HG03097 (cell line): ENCODE data around the gene PPARG.
"Not testable (repeated sequence)": the region's sequence is repeated elsewhere in the genome, so short reads cannot be mapped to it uniquely, and the experiment has no call there.

Source experiments
- ATAC-seq: cut with Tn5 transposase; IDR thresholded peaks from one replicate; pipeline ENCODE4 v1.9.1; 2021; ENCODE audit not compliant: unreplicated experiment, low FRiP score

Gene PPARG

GRCh38 chr3:12472796-12473195, 183.9 kb downstream of the PPARG start:
- no peak for ATAC-seq

GRCh38 chr3:12473511-12473910, 184.6 kb downstream of the PPARG start:
- ATAC-seq: no peak

GRCh38 chr3:12476238-12476897, 187.5 kb downstream of the PPARG start:
- no peak for ATAC-seq

GRCh38 chr3:12477256-12477655, 188.4 kb downstream of the PPARG start:
- ATAC-seq: no peak

DNA sequence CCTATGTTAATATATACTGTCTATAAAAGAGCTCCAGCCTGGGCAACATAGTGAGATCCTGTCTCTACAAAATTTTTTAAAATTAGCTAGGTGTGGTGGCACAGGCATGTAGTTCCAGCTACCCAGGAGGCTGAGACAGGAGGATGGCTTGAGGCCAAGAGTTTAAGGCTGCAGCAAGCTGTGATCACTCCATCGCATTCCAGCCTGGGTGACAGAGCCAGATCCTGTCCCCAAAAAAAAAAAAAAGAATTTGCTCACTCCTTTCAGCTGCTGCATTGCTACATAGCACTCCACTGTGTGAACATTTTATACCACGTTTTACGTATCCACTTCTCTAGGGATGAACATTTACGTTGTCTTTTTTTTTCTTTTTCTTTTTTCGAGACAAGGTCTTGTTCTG, 189.5 kb downstream of the PPARG start:
- no peak for ATAC-seq

DNA sequence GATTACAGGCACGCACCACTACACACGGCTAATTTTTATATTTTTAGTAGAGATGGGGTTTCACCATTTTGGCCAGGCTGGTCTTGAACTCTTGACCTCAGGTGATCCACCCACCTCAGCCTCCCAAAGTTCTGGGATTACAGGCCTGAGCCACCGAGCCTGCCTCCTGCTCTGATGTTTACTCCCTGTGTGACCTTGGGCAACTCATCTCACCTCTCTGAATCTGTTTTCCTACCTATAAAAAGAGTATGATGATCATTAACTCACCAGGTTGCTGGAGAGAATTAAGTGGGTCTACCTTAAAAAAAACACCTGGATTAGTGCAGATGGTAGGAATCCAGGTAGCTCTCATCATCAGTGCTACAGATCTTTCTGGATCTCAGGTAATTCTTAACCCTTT, 190.3 kb downstream of the PPARG start:
- not testable (repeated sequence) for ATAC-seq

- no peak for ATAC-seq
These were observed 191.1 kb downstream of the PPARG start for GRCh38 chr3:12479919-12480427.

- ATAC-seq: no peak
These were observed 194.5 kb downstream of the PPARG start for GRCh38 chr3:12483410-12483809.

DNA sequence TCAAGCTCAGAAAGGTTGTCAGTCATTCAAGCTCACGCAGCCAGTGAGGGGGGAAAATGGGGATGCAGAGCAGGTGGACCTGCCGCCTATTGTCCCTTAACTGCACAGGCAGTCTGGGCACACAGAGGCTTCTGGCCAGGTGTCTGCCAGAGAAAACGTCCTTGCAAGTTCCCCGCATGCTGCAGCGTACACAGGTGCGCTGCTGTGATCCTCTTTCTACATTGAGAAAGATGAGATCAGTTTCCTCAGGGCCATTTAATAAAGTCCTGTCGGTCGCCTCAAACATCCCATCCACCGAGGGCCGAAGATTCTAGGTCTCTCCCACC, 195.0 kb downstream of the PPARG start:
- no peak for ATAC-seq
